IPS-15b (cell line): ENCODE results near the gene TNK2.
A peak's percentile ranks its signal among the peaks of the same experiment; 100 is the strongest.
"Not testable (repeated sequence)": the region's sequence is repeated elsewhere in the genome, so short reads cannot be mapped to it uniquely, and the experiment has no call there.

Experiments used
- H3K27me3 ChIP-seq: one replicate; pipeline ENCODE4 v1.6.1; 2013; ENCODE audit warnings: low read length; ENCODE audit not compliant: control insufficient read depth, insufficient read depth
- H3K36me3 ChIP-seq: one replicate; pipeline ENCODE4 v1.6.1; 2013; ENCODE audit warnings: low read length; ENCODE audit not compliant: control insufficient read depth, insufficient read depth
- H3K4me1 ChIP-seq: one replicate; pipeline ENCODE4 v1.6.1; 2013; ENCODE audit warnings: mild to moderate bottlenecking, low read length; ENCODE audit not compliant: control insufficient read depth, insufficient read depth
- H3K4me3 ChIP-seq: one replicate; pipeline ENCODE4 v1.5.1; 2013; ENCODE audit warnings: low read depth, low read length
- H3K9ac ChIP-seq: one replicate; pipeline ENCODE4 v1.6.1; 2013; ENCODE audit warnings: low read depth, mild to moderate bottlenecking, low read length
- H3K9me3 ChIP-seq: one replicate; pipeline ENCODE4 v1.6.1; 2013; ENCODE audit warnings: mild to moderate bottlenecking, low read length; ENCODE audit not compliant: control insufficient read depth, insufficient read depth

TNK2 gene

DNA sequence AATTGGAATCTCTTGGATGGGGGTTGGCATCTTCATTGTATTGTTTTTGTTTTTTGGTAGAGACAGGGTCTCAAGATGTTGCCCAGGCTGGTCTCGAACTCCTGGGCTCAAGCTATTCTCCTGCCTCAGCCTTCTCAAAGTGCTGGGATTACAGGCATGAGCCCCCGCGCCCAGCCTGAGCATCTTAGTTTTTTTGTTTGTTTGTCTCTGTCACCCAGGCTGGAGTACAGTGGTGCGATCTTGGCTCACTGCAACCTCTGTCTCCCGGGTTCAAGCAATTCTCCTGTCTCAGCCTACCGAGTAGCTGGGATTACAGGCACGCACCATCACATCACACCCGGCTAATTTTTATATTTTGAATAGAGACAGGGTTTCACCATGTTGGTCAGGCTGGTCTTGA, 5.8 kb upstream of the TNK2 start:
- Histone ChIP-seq H3K27me3 (peaks cover 11% of the 10 kb centered on the region), H3K4me1 (peaks cover 14% of the 10 kb centered on the region)
- H3K9ac ChIP-seq, H3K36me3 ChIP-seq, H3K9me3 ChIP-seq, H3K4me3 ChIP-seq: not testable (repeated sequence)

DNA sequence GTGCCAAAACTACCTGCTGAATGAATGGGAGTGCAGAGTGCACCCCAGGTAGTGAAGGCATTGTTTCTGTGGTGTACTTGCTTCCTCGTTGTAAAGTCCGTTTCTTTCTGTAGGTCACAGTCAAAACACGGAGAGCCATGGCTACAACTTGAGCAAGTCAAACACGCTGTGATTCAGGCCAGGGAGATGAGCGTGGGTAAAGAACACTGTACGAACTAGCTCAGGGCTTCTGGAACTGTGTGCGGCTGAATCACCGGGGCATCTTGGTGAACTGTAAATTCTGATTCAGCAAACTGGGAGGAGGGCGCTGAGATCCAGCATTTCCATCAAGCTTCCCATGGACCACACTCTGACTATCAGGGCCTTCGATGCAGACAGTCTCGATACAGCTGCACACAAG, 5.0 kb upstream of the TNK2 start:
- Histone ChIP-seq H3K4me3 (no peak overlapping the region), H3K4me1 (peaks cover 14% of the 10 kb centered on the region), H3K9ac (no peak overlapping the region)

DNA sequence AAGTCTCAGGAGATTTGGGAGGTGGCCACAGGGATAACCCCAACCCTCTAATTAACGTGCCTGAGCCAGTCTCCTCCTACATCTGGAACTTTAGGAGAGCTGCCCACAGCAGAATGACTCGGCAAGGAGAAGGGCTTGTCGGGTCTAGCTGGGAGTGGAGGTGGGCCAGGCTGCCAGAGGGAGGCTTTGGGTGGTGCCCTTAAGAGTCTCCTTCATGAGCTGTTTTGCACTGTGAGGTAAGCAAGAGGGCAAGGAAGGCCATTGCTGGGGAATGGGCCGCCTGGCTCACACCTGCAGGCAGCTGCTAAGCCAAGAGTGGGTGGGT, 3.6 kb upstream of the TNK2 start:
- H3K9me3 ChIP-seq: no peaks in the 10 kb centered on the region
- H3K36me3 ChIP-seq: no peaks in the 10 kb centered on the region
- no peak overlapping the region for H3K9ac ChIP-seq
- no peak overlapping the region for H3K4me3 ChIP-seq
- peaks cover 17% of the 10 kb centered on the region for H3K4me1 ChIP-seq
- H3K27me3 ChIP-seq: peaks cover 15% of the 10 kb centered on the region

More for the DNA sequence above, 5.0 kb upstream of the TNK2 start:
- Histone ChIP-seq H3K9me3 (no peaks in the 10 kb centered on the region), H3K36me3 (no peaks in the 10 kb centered on the region), H3K27me3 (peaks cover 11% of the 10 kb centered on the region)

DNA sequence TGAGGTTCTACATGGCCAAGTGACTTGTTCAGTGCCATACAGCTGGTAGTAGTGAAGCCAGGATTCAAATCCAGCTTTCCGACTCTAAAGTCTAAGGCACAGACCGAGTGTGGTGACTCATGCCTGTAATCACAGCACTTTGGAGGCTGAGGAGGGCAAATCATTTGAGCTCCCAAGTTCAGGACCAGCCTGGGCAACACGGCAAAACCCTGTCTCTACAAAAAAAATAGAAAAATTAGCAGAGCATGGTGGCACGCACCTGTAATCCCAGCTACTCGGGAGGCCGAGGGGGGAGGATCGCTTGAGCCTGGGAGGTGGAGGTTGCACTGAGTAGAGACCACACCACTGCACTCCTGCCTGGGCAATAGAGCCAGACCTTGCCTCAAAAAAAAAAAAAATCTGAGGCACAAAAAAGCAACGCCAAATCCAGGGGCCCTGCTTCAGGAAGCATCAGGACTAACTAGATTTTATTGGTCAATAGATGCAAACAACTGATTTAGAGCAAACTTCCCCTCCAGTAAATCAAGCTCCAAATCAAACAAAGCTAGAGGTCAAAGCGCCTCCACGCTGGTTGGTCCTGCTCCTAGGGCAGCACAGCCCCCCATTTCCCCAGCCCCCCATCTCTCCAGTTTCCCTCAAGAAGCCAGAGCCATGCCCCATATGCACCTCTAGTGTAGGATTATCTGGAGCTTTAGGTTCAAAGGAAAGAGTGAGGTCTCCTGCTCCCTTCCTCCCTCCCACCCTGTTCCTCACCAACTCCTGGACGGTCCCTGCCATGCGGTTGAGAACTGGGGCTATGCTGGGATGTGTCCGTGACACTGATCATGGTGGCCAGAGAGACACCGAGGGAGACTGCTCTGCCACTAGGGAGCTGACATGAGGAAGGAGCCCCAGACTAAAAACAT, 2.9 kb upstream of the TNK2 start:
- peaks cover 17% of the 10 kb centered on the region for H3K4me1 ChIP-seq
- H3K36me3 ChIP-seq: no peaks in the 10 kb centered on the region
- peaks cover 9% of the 10 kb centered on the region for H3K27me3 ChIP-seq
- H3K9me3 ChIP-seq: no peaks in the 10 kb centered on the region
- no peak overlapping the region for H3K4me3 ChIP-seq
- H3K9ac ChIP-seq: no peak overlapping the region

DNA sequence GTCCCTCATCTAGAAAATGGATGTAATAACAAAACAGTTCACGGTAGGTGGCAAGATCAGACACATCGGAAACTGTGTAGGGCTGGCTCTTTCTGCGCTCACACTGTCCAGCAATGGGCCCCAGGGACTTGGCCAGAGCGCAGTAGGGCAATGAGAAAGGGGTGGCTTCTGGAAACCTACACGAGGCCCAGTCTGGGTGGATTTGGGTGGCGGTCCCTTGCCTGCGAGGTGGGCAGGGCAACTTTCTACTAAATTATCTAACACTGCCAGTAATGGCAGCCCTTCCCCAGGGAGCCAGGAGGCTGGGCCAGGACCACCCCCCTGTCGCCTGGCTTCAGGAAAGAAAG, 2.1 kb upstream of the TNK2 start:
- Histone ChIP-seq H3K27me3 (peaks cover 7% of the 10 kb centered on the region), H3K4me3 (peak overlapping the region; percentile 63), H3K4me1 (peaks cover 17% of the 10 kb centered on the region), H3K36me3 (no peaks in the 10 kb centered on the region), H3K9me3 (no peaks in the 10 kb centered on the region), H3K9ac (peak overlapping the region; percentile 26)

DNA sequence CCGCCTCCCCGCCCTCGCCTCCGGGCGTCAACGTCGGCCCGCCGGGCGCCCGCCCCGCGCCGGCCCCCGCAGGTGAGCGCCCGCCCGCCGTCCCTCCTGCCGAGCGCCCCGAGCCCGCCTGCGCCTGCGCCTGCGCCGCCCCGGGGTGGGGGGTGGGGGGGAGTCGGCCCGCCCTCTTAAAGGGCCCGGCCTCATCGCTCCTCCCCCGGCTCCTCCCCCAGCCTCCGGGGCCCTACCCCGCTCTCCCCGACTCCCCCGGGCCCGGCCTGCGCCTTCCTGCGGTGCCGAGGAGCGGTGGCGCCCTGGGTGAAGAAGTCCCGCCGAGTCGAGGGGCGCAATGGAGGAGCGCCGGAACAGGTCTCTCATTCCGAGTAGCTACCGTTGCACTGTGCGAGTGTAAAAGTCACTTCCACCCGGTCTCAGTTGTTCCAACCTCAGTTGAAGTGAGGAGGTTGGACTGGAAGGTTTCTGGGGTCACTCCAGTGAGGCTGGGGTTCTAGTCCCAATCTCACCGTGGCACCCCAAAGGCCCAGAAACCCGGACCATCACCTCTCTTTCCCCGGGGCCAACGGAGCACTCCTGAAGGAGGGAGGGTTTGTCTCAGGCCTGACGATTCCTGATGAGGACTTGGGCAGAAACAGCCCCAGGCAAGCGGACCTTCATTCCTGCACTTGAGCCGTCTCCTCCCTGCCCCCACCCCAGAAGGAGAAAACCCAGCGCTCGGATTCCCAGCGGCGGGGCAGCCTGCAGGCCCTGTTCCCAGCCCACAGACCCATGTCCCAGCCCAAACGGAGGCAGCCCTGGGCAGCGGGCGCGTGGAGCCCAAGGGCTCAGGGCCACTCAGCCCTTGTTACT, 1.5 kb upstream of the TNK2 start:
- H3K4me3 ChIP-seq: peak overlapping the region; percentile 63
- H3K9me3 ChIP-seq: no peaks in the 10 kb centered on the region
- H3K9ac ChIP-seq: peak overlapping the region; percentile 41
- no peaks in the 10 kb centered on the region for H3K36me3 ChIP-seq
- H3K27me3 ChIP-seq: peaks cover 7% of the 10 kb centered on the region
- peaks cover 17% of the 10 kb centered on the region for H3K4me1 ChIP-seq

DNA sequence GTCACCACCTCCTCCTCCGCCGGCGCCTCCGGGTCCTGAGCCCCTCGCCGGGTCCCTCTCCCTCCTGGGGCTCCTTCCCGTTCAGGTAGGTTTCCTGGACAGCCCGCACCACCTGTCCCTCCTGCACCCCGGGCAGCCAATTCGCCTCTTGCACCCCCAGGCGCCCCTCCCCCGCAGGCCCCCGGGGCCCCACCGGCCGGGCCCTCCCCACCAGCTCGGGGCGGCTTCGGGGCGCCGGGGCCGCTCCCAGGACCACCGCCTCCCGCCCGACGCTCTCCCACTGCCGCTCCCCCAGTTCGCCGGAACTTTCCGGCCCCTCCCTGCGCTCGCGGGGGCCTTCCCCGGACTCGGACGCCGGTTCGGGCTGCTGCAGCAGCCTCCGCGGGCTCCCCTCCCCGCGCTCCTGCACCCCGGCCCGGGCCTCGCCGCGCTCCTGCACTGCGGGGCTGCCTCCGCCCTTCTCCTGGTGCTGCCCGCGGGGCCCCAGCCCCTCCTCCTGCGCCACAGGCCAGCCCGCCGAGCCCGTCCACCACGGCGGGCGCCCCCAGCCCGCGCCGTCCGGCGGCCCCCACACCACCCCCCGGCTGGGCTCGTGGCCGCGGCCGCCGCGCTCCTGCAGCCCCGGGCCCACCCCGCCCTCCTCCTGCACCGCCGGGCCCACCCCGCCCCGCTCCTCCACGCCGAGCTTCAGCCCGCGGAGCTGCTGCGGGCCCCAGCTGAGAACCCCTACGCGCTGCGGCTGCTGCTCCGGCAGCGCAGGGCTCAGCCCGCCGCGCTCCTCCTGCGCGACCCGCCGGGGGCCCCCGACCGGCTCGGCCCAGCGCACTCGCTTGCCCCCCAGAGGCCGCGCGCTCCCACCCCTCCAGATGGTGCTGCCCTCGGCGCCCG, 587 bp upstream of the TNK2 start:
- no peaks in the 10 kb centered on the region for H3K36me3 ChIP-seq
- no peak overlapping the region for H3K9ac ChIP-seq
- peak overlapping the region; percentile 82 for H3K4me3 ChIP-seq
- H3K4me1 ChIP-seq: peaks cover 11% of the 10 kb centered on the region
- peaks cover 7% of the 10 kb centered on the region for H3K27me3 ChIP-seq
- no peaks in the 10 kb centered on the region for H3K9me3 ChIP-seq

DNA sequence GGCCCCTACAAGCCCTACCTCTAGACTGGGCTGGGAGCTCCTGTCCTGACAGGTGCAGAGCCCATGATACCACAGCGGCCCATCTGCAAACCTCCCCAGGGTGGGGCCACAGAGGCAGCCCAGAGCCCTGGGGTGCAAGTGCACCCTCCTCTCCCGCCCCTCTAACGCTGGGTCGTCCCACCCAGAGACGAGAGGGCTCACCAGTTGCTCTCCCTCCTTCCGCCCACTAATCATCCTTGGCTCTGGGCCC, 742 bp downstream of the TNK2 start:
- Histone ChIP-seq H3K36me3 (no peaks in the 10 kb centered on the region), H3K27me3 (peaks cover 7% of the 10 kb centered on the region), H3K9ac (no peak overlapping the region), H3K4me1 (peaks cover 11% of the 10 kb centered on the region), H3K9me3 (no peaks in the 10 kb centered on the region), H3K4me3 (peak overlapping the region; percentile 82)

DNA sequence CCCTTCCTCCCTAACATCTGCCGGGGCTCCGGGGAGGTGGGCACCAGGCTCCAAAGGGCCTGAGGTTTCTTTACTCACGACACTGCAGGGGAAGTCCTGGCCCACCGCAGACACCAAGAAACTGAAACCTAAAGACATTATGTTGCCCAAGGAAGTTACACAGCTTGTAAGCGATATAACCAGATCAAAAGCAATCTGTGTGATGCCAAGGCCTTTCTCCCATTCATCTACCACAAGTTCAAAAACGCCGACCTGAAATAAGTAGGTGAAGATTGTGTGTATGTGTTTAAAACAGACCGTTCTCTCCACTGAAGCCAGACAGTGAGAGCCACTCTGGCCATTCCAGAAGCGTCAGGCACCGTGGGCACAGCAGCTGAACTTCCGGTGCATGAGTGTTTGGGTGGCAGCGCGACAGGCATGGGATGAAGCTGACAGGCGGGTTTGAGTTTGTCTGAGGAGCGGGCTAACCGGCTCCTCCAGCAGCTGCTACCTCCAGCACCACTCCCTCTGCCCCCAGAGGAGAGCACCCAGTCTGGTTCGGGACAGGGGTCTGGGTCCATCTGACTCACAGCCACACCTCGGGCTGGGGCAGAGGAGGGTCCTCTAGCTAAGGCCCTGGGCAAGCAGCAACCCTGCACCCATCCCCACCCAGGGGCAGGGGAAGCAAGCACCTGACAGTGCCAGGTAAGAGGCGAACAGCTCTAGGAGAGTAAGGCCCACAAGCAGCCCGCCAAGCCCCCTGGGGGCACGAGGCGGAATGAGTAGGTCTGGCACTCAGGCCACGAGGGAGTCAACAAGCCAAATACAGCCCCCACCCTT, 1.3 kb downstream of the TNK2 start:
- Histone ChIP-seq H3K4me3 (peak overlapping the region; percentile 82), H3K9ac (no peak overlapping the region), H3K36me3 (no peaks in the 10 kb centered on the region), H3K9me3 (no peaks in the 10 kb centered on the region), H3K27me3 (peaks cover 7% of the 10 kb centered on the region), H3K4me1 (peaks cover 11% of the 10 kb centered on the region)

DNA sequence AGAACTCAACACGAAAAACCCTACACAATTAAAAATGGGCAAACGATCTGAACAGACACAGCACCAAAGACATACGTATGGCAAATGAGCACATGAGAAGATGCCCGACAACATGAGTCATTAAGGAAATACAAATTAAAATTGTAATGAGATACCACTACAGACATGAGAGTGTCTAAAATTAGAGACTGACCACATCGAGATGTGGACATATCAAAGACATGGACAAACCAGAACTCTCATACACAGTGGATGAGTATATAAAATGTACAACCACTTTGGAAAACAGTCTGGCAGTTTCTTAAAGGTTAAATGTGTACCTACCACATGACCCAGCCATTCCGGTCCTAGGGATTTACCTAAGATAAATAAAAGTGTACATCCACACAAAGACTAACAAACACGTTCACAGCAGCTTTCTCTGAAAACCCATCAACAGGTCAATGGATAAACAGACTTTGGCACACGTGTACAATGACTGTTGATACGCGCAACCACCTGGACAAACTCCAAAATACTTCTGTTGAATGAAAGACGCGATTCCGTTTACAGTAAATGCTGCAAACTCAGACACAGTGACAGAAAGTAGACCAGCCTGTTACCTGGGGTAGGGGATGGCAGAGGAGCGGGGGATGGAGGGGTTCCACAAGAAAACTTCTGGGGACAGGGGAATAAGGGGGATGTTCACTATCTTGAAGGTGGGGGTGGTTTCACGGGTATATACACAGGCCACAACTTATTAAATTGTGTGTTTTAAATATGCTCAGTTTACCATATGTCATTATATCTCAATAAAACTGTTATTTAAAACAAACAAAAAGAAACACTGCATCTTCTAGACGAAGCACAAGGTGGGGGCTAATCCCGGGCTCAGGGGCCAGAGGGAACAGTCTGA, 2.1 kb downstream of the TNK2 start:
- Histone ChIP-seq H3K36me3 (no peaks in the 10 kb centered on the region), H3K4me1 (peaks cover 11% of the 10 kb centered on the region), H3K27me3 (peaks cover 7% of the 10 kb centered on the region), H3K9me3 (no peaks in the 10 kb centered on the region), H3K4me3 (no peak overlapping the region), H3K9ac (no peak overlapping the region)
